Activated CD8-positive, alpha-beta T cell treated with anti-CD3 and anti-CD28 coated beads for 36 hours (primary cell): ENCODE results near the gene ESYT2. TPM values are rescaled to one million over a fixed set of nuclear protein-coding genes. Genes with fewer than 3 reads are reported as not detected.

Experiments
- ATAC-seq: fragments of 200-7000 bp; cut with Tn5 transposase; one replicate; pipeline ENCODE4 v1.10.0; 2021; ENCODE audit warnings: mild to moderate bottlenecking, moderate library complexity
- CTCF ChIA-PET: fragments of 350-600 bp; sonication (Branson Sonifier 250); formaldehyde crosslinking; loops from one replicate; lab custom pipeline; 2021; ENCODE audit warnings: antibody characterized with exemption; lab: Charles Lee
- POLR2A ChIA-PET: fragments of 350-600 bp; sonication (Branson Sonifier 250); formaldehyde crosslinking; loops from one replicate; lab custom pipeline; 2021; ENCODE audit warnings: antibody characterized with exemption; lab: Charles Lee
- DNase-seq: peaks from one replicate; pipeline ENCODE4 v3.0.0-alpha.2; 2020
- H3K27ac Mint-ChIP-seq: one replicate; pipeline ENCODE4 v1.8.0; 2021; ENCODE audit warnings: mild to moderate bottlenecking, mixed read lengths
- H3K27me3 Mint-ChIP-seq: one replicate; pipeline ENCODE4 v1.8.0; 2021; ENCODE audit warnings: mixed read lengths
- H3K36me3 Mint-ChIP-seq: one replicate; pipeline ENCODE4 v1.8.0; 2021; ENCODE audit warnings: low read depth, mixed read lengths
- H3K4me1 Mint-ChIP-seq: one replicate; pipeline ENCODE4 v1.8.0; 2021; ENCODE audit warnings: low read depth, mixed read lengths
- H3K4me3 Mint-ChIP-seq: one replicate; pipeline ENCODE4 v1.8.0; 2021; ENCODE audit warnings: mild to moderate bottlenecking, moderate library complexity, mixed read lengths
- H3K9me3 Mint-ChIP-seq: one replicate; pipeline ENCODE4 v1.8.0; 2021; ENCODE audit warnings: mixed read lengths
- CTCF ChIP-seq: fragments of 200-600 bp; IDR thresholded peaks from one replicate; pipeline ENCODE4 v1.8.0; 2022; ENCODE audit warnings: antibody characterized with exemption, mild to moderate bottlenecking
- intact Hi-C: fragments of 100-400 bp; cut with micrococcal nuclease; formaldehyde crosslinking; loops from one replicate; pipeline ENCODE4 v1.10.0; 2022
- total RNA-seq, 2 experiments: library from RNA; stranded (reverse); gene quantifications; one replicate each; pipeline ENCODE4 v1.2.3, GENCODE V29; 2021

ESYT2 gene
- total RNA-seq, 2 experiments from 2014 or later, result 55.5 to 56.6 TPM

DNA sequence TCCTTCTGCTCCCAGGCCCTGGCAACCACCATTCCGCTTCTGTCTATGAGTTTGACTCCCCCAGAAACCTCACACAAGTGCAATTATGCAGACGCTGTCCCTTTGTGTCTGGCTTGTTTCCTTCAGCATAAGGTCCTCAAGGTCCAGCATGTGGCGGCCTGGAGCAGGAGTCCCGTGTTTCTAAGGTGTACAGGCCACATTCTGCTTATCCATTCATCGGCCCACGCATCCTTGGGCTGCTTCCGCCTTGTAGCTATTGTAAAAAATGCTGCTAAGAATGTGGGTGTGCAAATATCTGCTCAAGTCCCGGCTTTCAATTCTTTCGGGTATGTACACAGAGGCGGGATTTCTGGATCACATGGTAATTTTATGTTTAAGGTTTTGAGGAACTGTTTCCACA lies 38.2 kb downstream of the ESYT2 start:
- no peaks in the 10 kb centered on the region for H3K27me3 Mint-ChIP-seq
- H3K27ac Mint-ChIP-seq, result no peak overlapping the region

DNA sequence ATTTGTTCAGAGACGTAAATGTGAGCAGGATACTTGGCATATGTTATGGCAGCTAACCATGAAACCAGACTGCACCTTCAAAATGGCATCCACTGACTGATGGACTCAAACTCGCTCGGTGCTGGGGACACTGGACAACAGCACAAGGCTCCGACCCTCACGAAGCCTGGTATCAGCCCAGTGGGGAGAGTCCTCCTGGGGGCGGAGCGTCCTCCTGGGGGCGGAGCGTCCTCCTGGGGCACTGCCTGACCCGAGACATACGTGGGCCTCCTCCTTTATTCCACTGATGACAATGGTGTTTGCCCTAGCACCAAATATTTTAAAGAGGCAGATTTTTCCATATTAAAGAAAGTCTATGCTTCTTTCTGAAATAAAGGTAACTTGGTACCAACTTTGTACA lies 39.5 kb downstream of the ESYT2 start:
- DNase-seq, result no peak

More for the DNA sequence above, 38.2 kb downstream of the ESYT2 start:
- POLR2A ChIA-PET, result no interaction called here
- ATAC-seq (no peak), DNase-seq (no peak)
- TF ChIP-seq CTCF, result no peak
- Mint-ChIP-seq H3K9me3 (no peaks in the 10 kb centered on the region), H3K4me3 (no peak overlapping the region), H3K4me1 (no peaks in the 10 kb centered on the region), H3K36me3 (peaks cover 33% of the 10 kb centered on the region)
- intact Hi-C loops, result no loop called here
- CTCF ChIA-PET, result no interaction called here

DNA sequence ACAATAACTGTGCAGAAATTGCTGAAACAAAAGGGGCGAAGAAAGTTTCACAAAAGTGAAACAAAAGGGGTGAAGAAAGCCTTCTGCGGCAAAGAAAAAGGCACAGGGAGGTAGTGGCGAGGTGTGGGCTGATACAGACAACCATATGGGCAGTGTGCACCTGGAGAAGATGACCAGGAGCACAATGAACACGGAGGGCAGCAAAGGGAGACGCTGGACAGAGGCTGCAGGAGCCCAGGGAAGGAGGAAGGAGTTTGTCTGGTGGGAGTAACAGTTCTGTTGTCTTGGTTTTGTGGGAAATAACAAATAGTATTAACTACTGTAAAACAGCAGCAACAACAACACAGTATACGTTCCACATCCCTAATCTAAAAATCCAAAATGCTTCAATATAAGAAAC lies 42.4 kb downstream of the ESYT2 start:
- intact Hi-C loops, result no loop called here
- no peak overlapping the region for H3K4me3 Mint-ChIP-seq
- H3K36me3 Mint-ChIP-seq, result peaks cover 16% of the 10 kb centered on the region
- ATAC-seq, result no peak
- DNase-seq, result no peak
- POLR2A ChIA-PET, result no interaction called here
- CTCF ChIA-PET, result interaction anchor here (0.8 to 1.7 kb wide), 2 partner anchors 69 to 152 kb away, joined by 3 to 4 read pairs; partner anchors contain the start of gene DYNC2I1
- no peak for TF ChIP-seq CTCF
- H3K4me1 Mint-ChIP-seq, result peaks cover 2% of the 10 kb centered on the region
- peak overlapping the region; percentile 7 for H3K27ac Mint-ChIP-seq
- no peaks in the 10 kb centered on the region for H3K9me3 Mint-ChIP-seq
- H3K27me3 Mint-ChIP-seq, result no peaks in the 10 kb centered on the region

More for the DNA sequence above, 39.5 kb downstream of the ESYT2 start:
- intact Hi-C loops, result no loop called here
- Mint-ChIP-seq H3K36me3 (peaks cover 27% of the 10 kb centered on the region), H3K4me1 (no peaks in the 10 kb centered on the region), H3K27me3 (no peaks in the 10 kb centered on the region), H3K27ac (no peak overlapping the region), H3K9me3 (no peaks in the 10 kb centered on the region), H3K4me3 (no peak overlapping the region)
- ChIA-PET CTCF (no interaction called here), POLR2A (no interaction called here)
- ATAC-seq, result no peak
- no peak for TF ChIP-seq CTCF

DNA sequence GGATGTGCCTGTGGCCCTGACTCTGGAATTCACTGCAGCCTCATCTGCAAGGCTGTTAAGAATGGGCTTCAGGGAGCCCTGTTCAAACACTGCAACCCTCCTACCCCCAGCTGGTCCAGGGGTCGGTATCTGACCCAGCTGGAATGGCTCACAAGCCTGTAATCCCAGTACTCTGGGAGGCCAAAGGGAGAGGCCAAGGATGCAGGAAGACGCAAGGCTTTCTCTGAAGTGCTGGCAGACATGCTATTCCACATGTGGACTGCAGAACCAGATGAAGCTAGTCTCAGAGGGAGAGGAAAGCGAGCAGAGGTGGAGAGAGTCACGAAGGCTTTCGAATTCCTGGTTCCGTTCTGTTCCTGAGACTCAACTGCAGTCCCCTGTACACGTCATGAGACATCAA lies 45.0 kb downstream of the ESYT2 start:
- ATAC-seq, result no peak
- H3K4me3 Mint-ChIP-seq, result no peak overlapping the region
- ChIA-PET CTCF (no interaction called here), POLR2A (interaction anchor here (1.9 kb wide), 1 partner anchor 43 kb away, joined by 6 read pairs; no protein-coding TSS in a partner anchor)
- H3K27me3 Mint-ChIP-seq, result no peaks in the 10 kb centered on the region
- peaks cover 2% of the 10 kb centered on the region for H3K4me1 Mint-ChIP-seq
- TF ChIP-seq CTCF, result no peak
- DNase-seq, result no peak
- H3K27ac Mint-ChIP-seq, result no peak overlapping the region
- intact Hi-C loops, result loop anchor here (5.0 kb wide), 1 partner anchor 38 kb away; no protein-coding TSS in a partner anchor
- no peaks in the 10 kb centered on the region for H3K9me3 Mint-ChIP-seq
- peaks cover 3% of the 10 kb centered on the region for H3K36me3 Mint-ChIP-seq

GRCh38 chr7:158783595-158783994 lies 45.7 kb downstream of the ESYT2 start:
- ChIA-PET CTCF (interaction anchor here (0.9 to 1.8 kb wide), 2 partner anchors 80 to 193 kb away, joined by 3 to 8 read pairs; no protein-coding TSS in a partner anchor), POLR2A (interaction anchor here (1.3 to 1.9 kb wide), 2 partner anchors 41 to 44 kb away, joined by 3 to 6 read pairs; no protein-coding TSS in a partner anchor)
- no peak overlapping the region for H3K4me3 Mint-ChIP-seq
- TF ChIP-seq CTCF, result no peak
- DNase-seq (peak; percentile 19), ATAC-seq (peak; percentile 57)
- H3K36me3 Mint-ChIP-seq, result peaks cover 10% of the 10 kb centered on the region
- H3K4me1 Mint-ChIP-seq, result peaks cover 2% of the 10 kb centered on the region
- H3K9me3 Mint-ChIP-seq, result no peaks in the 10 kb centered on the region
- intact Hi-C loops, result loop anchor here (5.0 kb wide), 1 partner anchor 39 kb away; no protein-coding TSS in a partner anchor
- no peak overlapping the region for H3K27ac Mint-ChIP-seq
- H3K27me3 Mint-ChIP-seq, result no peaks in the 10 kb centered on the region
